HCT116 (cell line): ENCODE results near the gene P2RX6.

ENCODE experiments used
- CTCF ChIP-seq, 3 experiments: fragments of 200-600 bp in 1 of 3; sonication (generic) in 1 of 3; IDR thresholded peaks in 2 of 3; conservative IDR thresholded peaks in 1 of 3; 2 replicates each; pipeline ENCODE4 v1.5.1; 2012 to 2017; ENCODE audit warnings: low read depth in 2 of 3, low read length in 2 of 3, antibody characterized with exemption in 1 of 3, borderline replicate concordance in 1 of 3, control low read depth in 1 of 3, mild to moderate bottlenecking in 1 of 3, mixed read lengths in 1 of 3, mixed run types in 1 of 3, moderate library complexity in 1 of 3; ENCODE audit not compliant: insufficient read depth in 1 of 3
- EZH2 ChIP-seq: fragments of 200-600 bp; sonication (generic); IDR thresholded peaks from 2 replicates; pipeline ENCODE4 v1.6.1; 2017; ENCODE audit warnings: antibody characterized with exemption, mixed run types
- JUND ChIP-seq: IDR thresholded peaks from 2 replicates; pipeline ENCODE4 v1.6.1; 2012
- SIN3A ChIP-seq: IDR thresholded peaks from 2 replicates; pipeline ENCODE4 v1.6.1; 2012; ENCODE audit warnings: low read depth
- TF ChIP-seq, protein P1 (sequence below): IDR thresholded peaks from 2 replicates; pipeline ENCODE4 v1.6.1; 2012; ENCODE audit warnings: low read depth

GRCh38 chr22:21041937-21042336 lies 27.0 kb downstream of the P2RX6 start:
- no peak for TF ChIP-seq SIN3A
- TF ChIP-seq, protein P1, sequence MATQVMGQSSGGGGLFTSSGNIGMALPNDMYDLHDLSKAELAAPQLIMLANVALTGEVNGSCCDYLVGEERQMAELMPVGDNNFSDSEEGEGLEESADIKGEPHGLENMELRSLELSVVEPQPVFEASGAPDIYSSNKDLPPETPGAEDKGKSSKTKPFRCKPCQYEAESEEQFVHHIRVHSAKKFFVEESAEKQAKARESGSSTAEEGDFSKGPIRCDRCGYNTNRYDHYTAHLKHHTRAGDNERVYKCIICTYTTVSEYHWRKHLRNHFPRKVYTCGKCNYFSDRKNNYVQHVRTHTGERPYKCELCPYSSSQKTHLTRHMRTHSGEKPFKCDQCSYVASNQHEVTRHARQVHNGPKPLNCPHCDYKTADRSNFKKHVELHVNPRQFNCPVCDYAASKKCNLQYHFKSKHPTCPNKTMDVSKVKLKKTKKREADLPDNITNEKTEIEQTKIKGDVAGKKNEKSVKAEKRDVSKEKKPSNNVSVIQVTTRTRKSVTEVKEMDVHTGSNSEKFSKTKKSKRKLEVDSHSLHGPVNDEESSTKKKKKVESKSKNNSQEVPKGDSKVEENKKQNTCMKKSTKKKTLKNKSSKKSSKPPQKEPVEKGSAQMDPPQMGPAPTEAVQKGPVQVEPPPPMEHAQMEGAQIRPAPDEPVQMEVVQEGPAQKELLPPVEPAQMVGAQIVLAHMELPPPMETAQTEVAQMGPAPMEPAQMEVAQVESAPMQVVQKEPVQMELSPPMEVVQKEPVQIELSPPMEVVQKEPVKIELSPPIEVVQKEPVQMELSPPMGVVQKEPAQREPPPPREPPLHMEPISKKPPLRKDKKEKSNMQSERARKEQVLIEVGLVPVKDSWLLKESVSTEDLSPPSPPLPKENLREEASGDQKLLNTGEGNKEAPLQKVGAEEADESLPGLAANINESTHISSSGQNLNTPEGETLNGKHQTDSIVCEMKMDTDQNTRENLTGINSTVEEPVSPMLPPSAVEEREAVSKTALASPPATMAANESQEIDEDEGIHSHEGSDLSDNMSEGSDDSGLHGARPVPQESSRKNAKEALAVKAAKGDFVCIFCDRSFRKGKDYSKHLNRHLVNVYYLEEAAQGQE, result no peak
- TF ChIP-seq JUND, result no peak
- TF ChIP-seq EZH2, result no peak
- TF ChIP-seq CTCF (IDR thresholded peaks at IDR 0.05 in 2 of 3, conservative IDR thresholded peaks at IDR 0.05 in 1 of 3; ENCODE audit: borderline replicate concordance in 1 of 3, insufficient read depth in 1 of 3, low read depth in 2 of 3, low read length in 2 of 3), result no peak
